ENCODE results near the gene EIF3L.

The EIF3L gene

DNA sequence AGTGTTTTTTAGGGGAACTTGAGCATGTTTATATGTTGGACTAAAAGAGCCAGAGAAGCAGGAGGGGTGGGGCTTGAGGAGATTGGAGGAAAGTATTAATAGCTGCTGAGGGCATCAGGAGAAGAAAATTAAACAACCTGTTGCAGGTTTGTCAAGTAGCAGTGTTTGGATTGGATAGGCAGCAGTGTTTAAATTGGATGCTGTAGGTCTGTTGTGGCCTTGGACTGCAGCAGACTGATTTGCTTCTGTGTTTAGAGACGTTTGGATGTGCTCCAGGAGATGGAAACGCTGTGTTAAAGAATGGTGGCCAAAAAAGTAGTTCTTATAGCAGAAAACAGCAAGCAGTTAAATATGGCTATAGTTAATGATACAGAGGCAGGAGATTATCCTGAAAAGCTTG lies 5.7 kb downstream of the EIF3L start:
- no peak for DNase-seq (ENCODE audit: low read depth in 2 of 2)

DNA sequence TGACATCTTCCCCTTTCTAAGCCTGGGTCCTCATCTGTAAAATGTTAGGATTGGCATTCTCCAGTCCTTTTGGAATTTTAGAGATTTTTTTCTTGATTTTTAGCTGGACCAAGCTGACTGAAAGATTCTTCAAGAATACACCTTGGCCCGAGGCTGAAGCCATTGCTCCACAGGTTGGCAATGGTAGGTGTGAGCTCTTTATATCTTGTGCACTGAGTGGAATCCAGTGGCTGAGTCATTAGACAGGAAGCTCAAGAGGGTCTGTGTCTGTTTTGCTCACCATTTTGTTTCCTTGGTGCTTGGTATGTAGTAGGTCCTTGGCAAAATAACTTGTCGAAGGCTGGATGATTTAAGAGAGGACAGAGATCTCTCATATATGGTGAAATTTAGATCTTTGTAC lies 6.2 kb downstream of the EIF3L start:
- DNase-seq (ENCODE audit: low read depth in 2 of 2), result no peak

DNA sequence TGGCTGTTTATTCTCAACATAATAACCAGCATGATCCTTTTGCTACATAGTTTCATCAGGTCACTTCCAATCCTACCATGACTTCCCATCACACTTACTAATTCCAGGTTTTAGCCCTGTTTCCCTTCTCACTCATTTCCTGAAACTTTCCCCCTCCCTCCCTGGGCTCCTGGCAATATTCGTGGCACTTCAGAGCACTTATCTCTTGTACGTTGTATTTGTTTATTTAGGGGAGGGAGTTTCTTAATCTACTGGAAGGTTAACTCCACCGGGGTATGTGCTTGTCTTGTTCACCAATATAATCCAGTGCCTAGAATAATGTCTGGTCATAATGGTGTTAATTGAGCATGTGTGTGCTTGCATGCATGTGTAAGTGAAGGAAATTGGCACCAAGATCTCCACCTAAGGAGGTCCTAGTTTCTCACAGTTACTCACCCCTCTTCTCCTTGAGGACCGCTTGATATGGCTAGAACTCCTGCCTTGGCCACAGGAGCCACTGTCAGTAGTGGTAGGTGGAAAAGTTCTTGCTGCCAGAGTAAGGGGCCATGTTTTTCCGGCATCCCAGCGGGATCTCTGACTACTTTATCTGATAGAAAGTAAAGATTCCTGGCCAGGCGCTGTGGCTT lies 11.7 kb downstream of the EIF3L start:
- DNase-seq (ENCODE audit: low read depth in 2 of 2), result no peak

DNA sequence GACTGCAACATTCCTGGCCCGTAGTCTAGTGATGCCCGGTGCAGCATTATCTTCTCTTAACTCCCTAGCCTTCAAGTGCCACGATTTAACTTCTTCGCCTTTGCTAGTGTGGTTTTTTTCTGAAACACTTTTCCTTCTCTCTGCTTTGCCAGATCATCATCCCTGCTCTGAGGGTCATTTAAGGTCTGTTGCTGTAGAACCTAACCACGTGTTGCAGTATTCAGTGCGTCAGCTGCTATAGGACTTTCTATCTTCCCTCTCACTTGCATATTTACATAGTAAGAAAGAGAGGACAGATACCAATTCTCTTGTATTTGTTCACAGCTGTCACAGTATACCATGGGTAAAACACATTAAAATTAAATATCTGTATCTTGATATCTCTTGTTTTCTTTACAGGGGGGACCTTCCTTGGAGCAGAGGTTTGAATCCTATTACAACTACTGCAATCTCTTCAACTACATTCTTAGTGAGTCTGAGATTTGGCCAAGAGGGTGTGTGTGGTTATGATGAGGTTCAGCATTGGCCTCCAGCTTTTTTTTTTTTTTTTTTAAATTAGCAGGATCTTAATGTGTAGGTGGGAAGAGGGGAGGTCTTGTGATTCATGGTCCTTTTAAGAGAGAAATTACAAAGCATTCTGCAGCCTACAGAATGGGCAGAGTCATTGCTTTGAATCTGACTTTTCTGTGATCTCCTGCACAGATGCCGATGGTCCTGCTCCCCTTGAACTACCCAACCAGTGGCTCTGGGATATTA lies 13.5 kb downstream of the EIF3L start:
- no peak for DNase-seq (ENCODE audit: low read depth in 2 of 2)

DNA sequence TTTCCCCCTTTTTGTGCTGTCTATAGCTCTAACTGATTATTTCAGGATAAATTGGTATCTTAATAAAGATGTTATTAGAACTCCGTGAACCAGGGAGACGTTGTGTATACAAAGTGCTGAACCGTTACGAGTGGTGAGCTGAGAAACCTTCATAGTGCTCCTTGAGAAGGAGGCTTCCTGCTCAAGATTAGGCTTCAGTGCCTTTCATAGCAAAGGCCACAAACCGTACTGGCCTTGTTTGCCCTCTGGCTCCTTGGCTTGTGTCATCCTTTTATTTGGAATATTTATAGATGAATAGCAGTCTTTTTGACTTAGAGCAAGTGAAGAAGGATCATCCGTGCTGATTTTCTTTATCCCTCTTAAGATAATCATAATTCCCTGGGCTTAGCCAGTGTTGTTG lies 16.3 kb downstream of the EIF3L start:
- DNase-seq (ENCODE audit: low read depth in 2 of 2), result no peak

DNA sequence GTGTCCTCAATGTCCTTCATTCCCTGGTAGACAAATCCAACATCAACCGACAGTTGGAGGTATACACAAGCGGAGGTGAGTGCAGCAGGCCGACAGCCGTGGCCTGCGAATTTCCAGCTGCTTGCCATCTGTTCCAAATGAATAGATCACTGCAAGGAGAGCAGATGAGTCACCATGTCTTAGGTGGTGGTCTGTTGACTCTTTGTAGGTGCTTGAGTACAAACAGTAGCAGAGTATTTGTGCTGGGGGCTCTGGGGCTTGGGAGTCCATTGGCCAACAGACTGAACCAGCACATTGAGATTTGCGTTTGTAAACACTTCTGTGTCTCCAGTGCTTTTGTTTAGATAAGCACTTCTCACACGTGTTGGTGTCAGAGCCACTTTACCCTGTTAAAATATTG lies 21.1 kb downstream of the EIF3L start:
- no peak for DNase-seq (ENCODE audit: low read depth in 2 of 2)

DNA sequence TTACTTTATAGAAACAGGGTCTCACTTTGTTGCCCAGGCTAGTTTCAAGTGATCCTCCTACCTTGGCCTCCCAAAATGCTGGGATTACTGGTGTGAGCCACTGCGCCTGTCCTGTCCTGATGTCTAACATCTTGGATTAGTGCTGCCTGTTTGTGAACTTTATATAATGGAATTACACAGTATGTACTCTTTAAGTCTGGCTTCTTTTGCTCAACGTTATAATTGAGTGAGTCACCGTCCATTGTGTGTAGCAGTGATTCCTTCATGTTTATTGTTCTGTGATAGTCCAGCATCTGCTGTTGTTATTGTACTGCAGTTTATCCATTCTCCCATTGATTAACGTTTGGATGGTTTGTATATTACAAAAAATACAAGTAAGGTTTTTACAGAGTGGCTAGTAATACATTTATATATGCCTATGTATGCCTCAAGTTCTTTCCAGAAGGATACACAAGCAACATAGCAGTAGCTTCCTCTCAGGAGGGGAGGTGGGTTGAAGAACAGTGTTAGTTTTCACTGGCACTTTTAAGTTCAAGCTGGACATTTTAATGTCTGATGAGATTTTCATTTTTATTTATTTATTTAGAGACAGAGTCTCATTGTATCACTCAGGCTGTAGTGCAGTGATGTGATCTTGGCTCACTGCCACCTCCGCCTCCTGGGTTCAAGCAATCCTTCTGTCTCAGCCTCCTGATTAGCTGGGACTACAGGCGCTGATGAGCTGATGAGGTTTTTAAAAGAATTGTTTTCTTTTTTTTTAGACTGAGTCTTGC lies 31.6 kb downstream of the EIF3L start:
- no peak for DNase-seq (ENCODE audit: low read depth in 2 of 2)

DNA sequence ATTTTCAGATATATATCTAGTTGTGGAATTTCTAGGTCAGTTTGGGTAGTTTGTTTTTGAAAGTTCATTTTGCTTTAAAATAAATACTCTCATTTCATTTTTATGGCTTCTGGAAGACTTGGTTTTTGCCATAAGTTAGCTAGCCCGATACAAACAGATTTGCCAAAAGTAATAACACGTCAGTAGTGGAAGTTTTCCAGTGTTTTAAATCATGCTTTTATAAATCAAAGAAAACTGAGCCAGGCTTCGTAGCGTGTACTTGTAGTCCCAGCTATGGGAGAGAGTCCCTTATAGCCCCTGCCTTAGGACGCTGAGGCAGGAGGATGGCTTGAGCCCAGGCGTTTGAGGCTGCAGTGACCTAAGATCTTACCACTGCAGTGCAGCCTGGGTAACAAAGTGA lies 35.2 kb downstream of the EIF3L start:
- no peak for DNase-seq (ENCODE audit: low read depth in 2 of 2)

DNA sequence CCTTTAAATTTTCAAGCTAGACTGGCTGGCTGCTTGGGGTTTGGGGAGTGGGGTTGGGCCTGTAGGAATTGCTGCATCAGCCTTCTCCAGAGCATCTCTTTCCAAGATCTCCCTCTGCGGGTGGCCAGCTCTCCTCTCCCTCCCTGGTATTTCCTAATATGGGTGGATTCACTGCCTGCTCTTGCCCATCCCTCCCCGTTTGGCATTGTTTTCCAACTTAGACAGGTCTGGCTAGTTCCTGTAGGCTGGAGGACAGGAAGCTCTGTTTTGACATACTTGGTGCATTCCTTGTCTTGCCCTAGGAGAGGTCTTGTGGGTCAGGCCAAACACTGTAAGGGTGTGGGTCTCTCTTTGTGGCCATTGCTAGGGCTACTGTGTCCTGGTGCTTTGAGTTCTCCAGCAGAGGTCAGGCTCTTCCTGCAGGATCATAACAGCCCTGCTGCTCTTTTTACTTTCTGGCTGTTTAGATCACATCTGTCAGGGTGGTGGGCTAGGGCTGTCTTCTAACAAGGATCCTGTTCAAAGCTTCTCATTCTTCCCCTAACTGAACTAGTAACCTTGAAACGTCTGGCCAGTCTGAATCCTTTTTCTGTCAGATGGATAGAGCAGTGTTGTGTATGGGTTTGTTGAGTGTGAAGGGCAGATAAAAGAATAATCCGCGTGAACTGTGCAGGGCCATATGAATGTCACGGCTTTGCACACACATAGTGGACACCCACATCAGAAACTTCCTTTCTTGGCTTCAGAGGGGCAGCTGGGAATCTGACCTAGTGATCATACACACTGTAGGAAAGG lies 38.6 kb downstream of the EIF3L start:
- no peak for DNase-seq (ENCODE audit: low read depth in 2 of 2)

DNA sequence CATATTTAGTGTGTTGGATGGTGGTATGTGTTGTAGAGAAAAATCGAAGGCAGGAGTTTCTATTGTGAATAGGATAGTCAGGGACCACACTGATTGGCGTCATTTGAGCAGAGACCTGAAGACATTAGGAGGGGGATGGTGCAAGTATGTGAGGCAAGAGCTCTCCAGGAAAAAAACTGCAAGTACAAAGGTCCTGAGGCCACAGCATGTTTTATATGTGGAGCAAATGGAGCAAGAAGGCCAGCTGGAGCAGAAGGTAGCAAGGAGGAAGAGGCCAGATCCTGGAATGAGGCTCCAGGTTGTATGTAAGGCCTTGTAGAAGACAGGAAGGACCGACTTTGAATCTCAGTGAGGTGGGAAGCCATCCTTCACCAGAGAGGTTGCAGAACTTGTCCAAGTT lies 42.7 kb downstream of the EIF3L start:
- DNase-seq (ENCODE audit: low read depth in 2 of 2), result no peak

DNA sequence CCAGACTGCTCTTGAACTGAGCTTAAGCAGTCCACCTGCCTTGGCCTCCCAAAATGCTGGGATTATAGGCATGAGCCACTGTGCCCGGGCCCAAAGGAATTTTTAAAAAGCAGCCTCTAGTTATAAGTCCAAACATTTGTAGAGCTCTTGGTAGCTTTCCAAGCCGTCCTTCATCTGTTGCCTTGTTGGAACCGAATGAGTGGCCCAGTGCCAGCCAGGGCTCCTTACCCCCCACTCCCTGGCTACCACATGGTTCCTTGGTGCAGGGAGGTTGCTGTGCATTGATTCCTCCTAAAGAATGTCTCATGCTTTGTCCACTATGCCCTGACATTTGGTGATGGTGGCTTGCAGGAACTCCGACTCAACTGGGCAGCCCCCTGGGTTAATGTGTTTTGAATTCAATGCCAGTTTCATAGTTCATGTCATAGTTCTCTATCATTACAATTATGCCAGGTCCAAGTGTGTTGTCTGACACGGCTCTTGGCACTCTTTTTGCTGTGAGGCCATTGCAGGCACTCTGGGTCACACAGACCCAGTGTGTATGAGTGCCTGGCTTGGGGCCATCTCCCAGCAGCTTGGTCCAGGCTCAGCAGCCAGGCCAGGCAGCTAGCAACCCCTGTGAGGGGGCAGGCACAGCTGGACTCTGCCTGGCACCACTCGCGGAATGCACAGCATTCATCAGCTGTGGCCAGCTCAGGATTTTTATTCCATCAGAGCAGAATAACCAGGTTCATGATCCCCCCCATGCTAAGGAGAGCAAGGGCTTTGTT lies 43.5 kb downstream of the EIF3L start:
- DNase-seq (ENCODE audit: low read depth in 2 of 2), result no peak

DNA sequence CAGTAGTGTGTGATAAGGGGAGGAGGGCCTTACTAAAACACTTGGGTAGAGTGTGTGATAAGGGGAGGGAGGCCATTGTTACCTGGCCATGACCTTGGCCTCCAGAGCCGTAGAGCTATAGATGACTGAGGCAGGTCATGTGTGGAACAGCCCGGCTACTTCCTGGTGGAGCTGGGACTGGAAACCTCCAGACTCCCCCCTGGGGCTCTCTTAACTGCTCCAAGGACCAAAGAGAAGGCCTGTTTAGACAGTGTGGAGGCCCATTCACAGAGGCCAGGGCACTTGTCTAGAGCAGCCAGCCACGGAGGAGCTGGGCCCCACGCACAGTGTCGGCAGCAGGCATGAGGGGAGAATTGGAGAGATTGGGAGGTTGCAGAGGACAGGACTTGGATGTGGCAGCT lies 44.4 kb downstream of the EIF3L start:
- DNase-seq (ENCODE audit: low read depth in 2 of 2), result no peak

DNA sequence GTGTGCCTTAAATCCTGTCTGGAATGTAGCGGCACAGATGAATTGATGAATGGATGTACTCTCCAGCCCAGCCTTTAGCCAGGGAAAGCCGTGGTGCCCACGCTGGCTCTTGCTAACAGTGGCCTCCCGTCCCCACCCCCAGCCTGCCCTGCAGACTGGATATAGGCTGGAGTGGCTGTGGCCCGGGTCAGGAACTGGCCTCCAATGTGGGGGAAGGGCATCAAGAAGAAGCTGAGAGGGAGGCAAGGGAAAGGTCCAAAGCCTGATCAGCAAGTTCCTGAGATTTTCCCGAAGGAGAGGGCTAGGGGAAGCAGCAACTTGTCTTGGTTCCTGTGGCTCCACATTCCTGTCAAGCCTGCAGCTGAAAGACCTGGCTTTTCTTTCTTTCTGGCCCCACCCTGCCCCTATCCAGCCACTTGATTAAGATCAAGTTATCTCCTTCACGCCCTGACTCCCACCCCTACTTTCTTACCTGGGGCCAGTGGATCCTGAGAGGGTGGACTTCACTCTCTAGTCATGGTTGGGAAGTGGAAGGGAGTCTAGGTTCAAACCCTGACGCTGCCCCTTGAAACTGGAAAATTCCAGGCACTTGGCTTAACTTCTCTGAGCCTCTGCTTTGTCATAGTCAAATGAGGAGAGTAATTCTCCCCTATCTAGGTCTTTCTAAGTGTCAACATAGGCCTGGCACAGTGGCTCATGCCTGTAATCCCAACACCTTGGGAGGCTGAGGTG lies 45.9 kb downstream of the EIF3L start:
- DNase-seq (ENCODE audit: low read depth in 2 of 2), result no peak

DNA sequence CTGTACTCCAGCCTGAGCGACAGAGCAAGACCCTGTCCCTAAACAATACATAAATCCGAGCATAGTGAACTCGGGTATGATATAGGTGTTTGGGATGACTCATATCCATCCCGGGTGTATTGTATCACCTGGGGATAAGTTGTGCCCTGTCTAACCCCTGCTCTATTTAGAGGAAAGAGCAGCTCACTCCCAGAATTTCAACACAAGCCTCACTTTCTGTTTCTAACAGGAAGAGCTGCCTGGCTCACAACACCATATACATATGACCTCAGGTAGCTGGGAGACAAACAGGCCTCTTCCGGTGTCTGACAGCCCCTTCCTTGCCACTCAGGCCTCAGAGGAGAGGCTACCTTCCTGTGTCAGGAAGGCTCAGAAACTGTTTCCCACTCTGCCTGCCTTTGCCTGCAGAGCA lies 47.0 kb downstream of the EIF3L start:
- DNase-seq (ENCODE audit: low read depth in 2 of 2), result no peak

DNA sequence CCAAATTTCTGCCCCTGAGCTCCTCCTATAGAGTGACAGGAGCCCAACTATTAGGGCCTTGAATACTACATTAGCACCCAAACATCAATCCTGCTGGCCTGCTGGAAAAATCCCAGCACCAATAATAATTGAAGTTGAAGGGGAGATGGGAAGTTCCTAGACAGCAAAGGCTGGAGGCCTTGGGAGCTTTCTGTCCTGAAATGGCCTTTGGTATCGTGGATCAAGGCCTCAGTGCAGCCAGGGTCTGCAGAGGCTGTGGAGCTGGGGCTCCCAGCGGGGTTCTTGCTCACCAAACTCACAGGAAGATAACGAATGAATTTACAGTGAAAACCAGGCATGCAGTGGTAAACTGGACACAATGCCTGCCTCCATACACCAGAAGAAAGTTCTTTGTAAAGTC lies 47.7 kb downstream of the EIF3L start:
- DNase-seq (ENCODE audit: low read depth in 2 of 2), result no peak

DNA sequence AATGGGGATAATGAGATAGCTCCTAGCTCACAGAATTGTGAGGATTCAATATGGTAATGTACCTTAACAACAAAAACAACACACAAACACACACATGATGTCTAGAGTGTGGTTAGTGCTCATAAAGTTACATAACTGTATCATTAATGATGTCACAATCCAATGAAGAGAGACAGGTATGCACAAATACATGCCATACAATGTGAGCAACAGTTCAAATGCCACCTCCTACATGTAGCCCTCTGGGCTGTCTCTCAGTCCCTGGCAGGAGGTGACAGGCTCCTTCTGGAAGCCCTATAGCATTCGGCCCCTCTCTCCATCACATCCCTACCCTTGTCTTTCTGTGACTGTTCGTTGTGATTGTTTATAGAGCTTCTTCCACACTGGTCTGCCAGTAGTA lies 48.6 kb downstream of the EIF3L start:
- DNase-seq (ENCODE audit: low read depth in 2 of 2), result no peak

DNA sequence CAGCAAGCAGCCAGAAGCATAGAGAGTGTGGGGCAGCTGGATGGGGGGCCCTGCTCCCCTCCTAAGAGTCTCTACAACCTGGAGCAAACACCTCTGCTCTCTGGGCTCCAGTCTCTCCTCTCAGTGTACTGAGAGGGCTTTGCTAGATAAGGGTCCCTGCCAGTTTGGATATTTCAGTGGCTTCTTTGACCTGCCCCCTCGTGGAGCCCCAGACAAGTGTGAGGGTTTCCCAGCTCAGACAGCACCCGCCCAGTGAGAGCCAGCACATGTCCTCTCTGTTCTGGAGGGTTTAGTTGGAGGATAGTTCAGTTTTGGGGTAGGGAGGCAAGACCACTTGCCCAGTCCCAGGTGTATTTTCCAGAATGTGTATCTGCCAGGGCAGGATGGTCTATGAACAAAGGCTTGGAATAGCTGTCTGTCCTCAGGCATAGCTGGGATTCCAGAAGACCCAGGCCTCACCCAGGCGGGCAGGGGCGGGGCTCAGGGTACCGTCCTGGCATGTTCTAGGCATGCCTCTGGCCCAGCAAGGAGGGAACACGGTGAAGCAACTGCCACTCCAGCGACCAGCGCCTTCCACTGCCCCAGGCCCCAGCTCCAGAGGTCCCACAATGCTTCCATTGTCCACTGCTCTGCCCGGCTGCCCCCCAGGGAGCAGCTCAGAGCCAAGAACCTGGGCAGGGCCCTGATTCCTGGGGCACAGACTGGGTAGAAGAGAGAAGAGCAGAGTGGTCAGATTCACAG lies 49.4 kb downstream of the EIF3L start:
- no peak for DNase-seq (ENCODE audit: low read depth in 2 of 2)

DNA sequence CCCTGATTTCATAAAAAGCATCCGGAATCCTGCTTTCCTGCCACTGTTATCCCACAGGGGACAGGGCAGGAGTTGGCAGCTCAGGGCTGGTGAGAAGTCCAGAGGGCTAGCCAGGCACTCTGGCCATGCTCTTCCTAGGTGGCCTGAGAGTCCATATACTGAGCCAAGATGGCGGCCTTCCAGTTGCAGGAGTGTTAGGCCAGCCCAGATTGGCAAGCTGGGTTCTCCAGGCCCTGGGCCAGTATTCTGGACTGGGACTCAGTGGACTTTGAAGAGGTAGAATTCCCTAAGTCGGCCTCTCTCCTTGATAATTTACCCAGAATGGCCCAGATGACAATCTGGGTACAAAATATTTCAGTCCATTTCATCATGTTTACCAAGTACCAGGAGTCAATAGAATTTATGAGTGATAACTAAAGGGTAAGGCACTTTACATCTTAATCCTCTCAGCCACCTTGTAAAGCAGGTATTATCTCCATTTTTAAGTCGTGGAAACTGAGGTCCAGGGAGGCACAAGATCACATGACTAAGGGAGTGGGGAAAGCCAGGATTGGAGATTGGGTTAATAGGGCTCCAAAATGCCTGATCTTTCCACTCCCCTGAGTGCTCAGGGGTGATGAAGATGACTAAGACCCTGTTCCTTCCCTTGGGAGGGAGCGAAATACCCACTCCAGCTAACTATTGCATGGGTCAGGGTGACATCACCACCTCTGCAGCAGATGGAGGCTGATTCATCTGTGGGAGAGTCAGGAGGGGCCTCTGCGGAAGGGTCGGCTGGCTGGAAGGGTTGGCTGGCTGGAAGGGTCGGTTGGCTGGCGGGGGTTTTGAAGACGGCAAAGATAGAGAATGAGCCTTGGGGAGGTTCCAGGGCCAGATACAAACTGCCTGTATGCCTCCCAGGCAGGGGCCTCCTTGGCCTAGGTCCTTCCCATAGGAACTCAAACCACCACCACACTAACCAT lies 55.6 kb downstream of the EIF3L start:
- DNase-seq (ENCODE audit: low read depth in 2 of 2), result no peak
